Thyroid gland (tissue), 4 donors: ENCODE data around the gene RAPH1.

ENCODE experiments used
- POLR2A ChIP-seq, 2 donors: fragments of 450-650 bp; IDR thresholded peaks; one replicate each; pipeline ENCODE4 v1.6.1; 2017; ENCODE audit warnings: antibody characterized with exemption in 2 of 2, mild to moderate bottlenecking in 2 of 2, moderate library complexity in 1 of 2
- TF ChIP-seq, protein P1 (sequence below), 6 experiments: fragments of 200-600 bp in 3 of 6; fragments of 450-650 bp in 3 of 6; sonication (generic) in 3 of 6; IDR thresholded peaks; one replicate each; pipeline ENCODE4 v1.5.1; 2016 to 2019; ENCODE audit warnings: antibody characterized with exemption in 6 of 6, mild to moderate bottlenecking in 2 of 6, inconsistent platforms in 1 of 6, moderate library complexity in 1 of 6

DNA sequence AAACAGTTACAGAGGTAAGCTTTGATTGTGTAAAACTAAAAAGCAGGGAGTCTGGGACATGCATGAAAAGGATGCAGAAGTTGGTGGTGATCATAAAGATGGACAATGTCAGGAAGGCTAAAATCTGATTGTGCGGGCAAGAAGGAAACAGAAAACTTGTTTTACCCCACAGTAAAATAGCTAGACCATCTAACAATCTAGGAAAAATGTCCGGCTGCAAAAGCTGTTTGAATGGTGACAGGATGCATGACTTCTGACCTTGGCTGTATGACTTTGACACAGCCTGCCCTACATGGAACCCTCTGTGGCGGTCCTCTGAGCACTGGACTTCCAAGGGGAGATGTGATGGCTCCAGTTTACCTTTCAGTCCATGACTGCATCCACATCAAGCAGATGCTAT lies 93.6 kb downstream of the RAPH1 start:
- TF ChIP-seq POLR2A (IDR thresholded peaks at IDR 0.05): no peak
- TF ChIP-seq, protein P1, sequence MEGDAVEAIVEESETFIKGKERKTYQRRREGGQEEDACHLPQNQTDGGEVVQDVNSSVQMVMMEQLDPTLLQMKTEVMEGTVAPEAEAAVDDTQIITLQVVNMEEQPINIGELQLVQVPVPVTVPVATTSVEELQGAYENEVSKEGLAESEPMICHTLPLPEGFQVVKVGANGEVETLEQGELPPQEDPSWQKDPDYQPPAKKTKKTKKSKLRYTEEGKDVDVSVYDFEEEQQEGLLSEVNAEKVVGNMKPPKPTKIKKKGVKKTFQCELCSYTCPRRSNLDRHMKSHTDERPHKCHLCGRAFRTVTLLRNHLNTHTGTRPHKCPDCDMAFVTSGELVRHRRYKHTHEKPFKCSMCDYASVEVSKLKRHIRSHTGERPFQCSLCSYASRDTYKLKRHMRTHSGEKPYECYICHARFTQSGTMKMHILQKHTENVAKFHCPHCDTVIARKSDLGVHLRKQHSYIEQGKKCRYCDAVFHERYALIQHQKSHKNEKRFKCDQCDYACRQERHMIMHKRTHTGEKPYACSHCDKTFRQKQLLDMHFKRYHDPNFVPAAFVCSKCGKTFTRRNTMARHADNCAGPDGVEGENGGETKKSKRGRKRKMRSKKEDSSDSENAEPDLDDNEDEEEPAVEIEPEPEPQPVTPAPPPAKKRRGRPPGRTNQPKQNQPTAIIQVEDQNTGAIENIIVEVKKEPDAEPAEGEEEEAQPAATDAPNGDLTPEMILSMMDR (IDR thresholded peaks at IDR 0.05): no peak
